T-helper 9 cell (primary cell): ENCODE measurements around the gene ARHGAP26.

ENCODE experiments used
- DNase-seq: peaks from one replicate; pipeline ENCODE4 v3.0.0-alpha.2; 2020

Gene ARHGAP26

GRCh38 chr5:143262393-143263174 is 492.4 kb downstream of the ARHGAP26 start:
- DNase-seq = no peak

DNA sequence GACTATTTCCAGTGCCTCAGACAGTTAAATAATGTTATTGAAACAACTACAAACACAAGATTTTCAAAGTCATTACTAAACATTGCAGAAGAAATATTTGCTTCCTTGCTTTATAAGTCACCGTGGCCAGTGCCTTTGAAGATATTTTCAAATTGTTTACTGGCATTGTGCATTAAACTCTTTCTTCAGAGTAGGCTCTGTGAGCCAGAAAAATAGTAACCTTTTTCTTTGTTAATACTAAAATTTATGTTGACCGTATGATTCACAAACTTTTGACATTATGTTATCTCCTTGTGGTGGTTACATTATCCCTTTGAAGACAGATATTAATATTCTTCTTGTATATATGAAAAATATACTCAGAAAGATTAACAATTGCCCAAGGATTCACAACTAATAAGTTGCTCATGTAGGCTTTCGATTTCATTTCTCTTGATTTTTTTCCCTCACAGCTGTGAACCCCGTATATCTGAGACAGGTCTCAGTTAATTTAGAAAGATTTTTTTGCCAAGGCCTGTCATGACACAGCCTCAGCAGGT is 493.2 kb downstream of the ARHGAP26 start:
- no peak for DNase-seq

- DNase-seq = no peak
Measured at GRCh38 chr5:143265995-143266394, 495.8 kb downstream of the ARHGAP26 start.

- DNase-seq = no peak
Measured at GRCh38 chr5:143267186-143267585, 497.0 kb downstream of the ARHGAP26 start.

GRCh38 chr5:143268388-143268787 is 498.2 kb downstream of the ARHGAP26 start:
- DNase-seq = no peak

- no peak for DNase-seq
Measured at GRCh38 chr5:143271431-143271830, 501.3 kb downstream of the ARHGAP26 start.

- no peak for DNase-seq
Measured at GRCh38 chr5:143274952-143275351, 504.8 kb downstream of the ARHGAP26 start.

GRCh38 chr5:143275512-143276363 is 505.6 kb downstream of the ARHGAP26 start:
- DNase-seq = no peak

GRCh38 chr5:143277536-143277935 is 507.4 kb downstream of the ARHGAP26 start:
- DNase-seq = no peak
